Natural killer cell (primary cell): ENCODE results near the gene TGFBR1. TPM values are rescaled to one million over a fixed set of nuclear protein-coding genes. Genes with fewer than 3 reads are reported as not detected.

ENCODE experiments used
- ATAC-seq, 3 donors: fragments of 150-1000 bp in 2 of 3; fragments of 200-7000 bp in 1 of 3; cut with Tn5 transposase; 1 replicate in 1 of 3; 2 replicates in 2 of 3; pipeline ENCODE4 v1.10.0; 2021; ENCODE audit warnings: mild to moderate bottlenecking in 2 of 3, moderate library complexity in 2 of 3
- DNase-seq, 2 donors: peaks; one replicate each; pipeline versions ENCODE4 v3.0.0 to v3.0.0-alpha.2; 2013 to 2021; ENCODE audit warnings: mixed read lengths in 1 of 2
- H3K27ac ChIP-seq: one replicate; pipeline ENCODE4 v1.5.1; 2013; ENCODE audit warnings: mild to moderate bottlenecking, low read length
- H3K27me3 ChIP-seq: one replicate; pipeline ENCODE4 v1.6.1; 2013; ENCODE audit warnings: low read length; ENCODE audit not compliant: control insufficient read depth, insufficient read depth
- H3K36me3 ChIP-seq: one replicate; pipeline ENCODE4 v1.6.1; 2013; ENCODE audit warnings: low read length; ENCODE audit not compliant: control insufficient read depth, insufficient read depth
- H3K4me1 ChIP-seq: one replicate; pipeline ENCODE4 v1.6.1; 2013; ENCODE audit warnings: low read length; ENCODE audit not compliant: control insufficient read depth, insufficient read depth
- H3K4me3 ChIP-seq: one replicate; pipeline ENCODE4 v1.5.1; 2013; ENCODE audit warnings: low read length
- H3K9me3 ChIP-seq: one replicate; pipeline ENCODE4 v1.6.1; 2013; ENCODE audit warnings: low read length; ENCODE audit not compliant: control insufficient read depth, insufficient read depth
- H3K27ac Mint-ChIP-seq, 2 donors: one replicate each; pipeline ENCODE4 v1.8.0; 2022; ENCODE audit warnings: mild to moderate bottlenecking in 2 of 2, mixed read lengths in 2 of 2, moderate library complexity in 1 of 2
- H3K27me3 Mint-ChIP-seq, 2 donors: one replicate each; pipeline ENCODE4 v1.8.0; 2022; ENCODE audit warnings: low read depth in 2 of 2, mixed read lengths in 2 of 2
- H3K36me3 Mint-ChIP-seq: one replicate; pipeline ENCODE4 v1.8.0; 2022; ENCODE audit warnings: mixed read lengths
- H3K4me1 Mint-ChIP-seq, 2 donors: one replicate each; pipeline ENCODE4 v1.8.0; 2022; ENCODE audit warnings: mixed read lengths in 2 of 2
- H3K4me3 Mint-ChIP-seq: one replicate; pipeline ENCODE4 v1.8.0; 2022; ENCODE audit warnings: mild to moderate bottlenecking, moderate library complexity, mixed read lengths
- H3K9me3 Mint-ChIP-seq, 2 donors: one replicate each; pipeline ENCODE4 v1.8.0; 2022; ENCODE audit warnings: mixed read lengths in 2 of 2
- CTCF ChIP-seq: fragments of 200-600 bp; IDR thresholded peaks from one replicate; pipeline ENCODE4 v1.8.0; 2022; ENCODE audit warnings: antibody characterized with exemption
- WGBS: methylation state at CpG from one replicate; pipeline ENCODE4 v1.1.7; 2013; ENCODE audit warnings: missing lambda C conversion rate; ENCODE audit not compliant: insufficient coverage; 5-methylcytosine and 5-hydroxymethylcytosine counted together
- intact Hi-C: fragments of 100-400 bp; cut with micrococcal nuclease; formaldehyde crosslinking; loops from one replicate; pipeline ENCODE4 v1.14.2; 2022
- total RNA-seq, 4 donors: library from RNA; stranded (reverse); fragments of 120-200 nt in 1 of 4; gene quantifications; one replicate each; pipeline versions ENCODE4 v1.2.3 to v1.2.4, GENCODE V29; 2013 to 2022

TGFBR1 gene
- total RNA-seq, 3 donors from 2014 or later (not counting 1 experiment from before 2014, with no cell fraction given), result 78.0 to 120 (median 113) TPM

- WGBS, result 94% methylated on average over 4 of the region's 4 CpGs
- Histone ChIP-seq H3K9me3 (no peaks in the 10 kb centered on the region), H3K4me1 (peaks cover 45% of the 10 kb centered on the region), H3K36me3 (no peaks in the 10 kb centered on the region), H3K27me3 (no peaks in the 10 kb centered on the region), H3K4me3 (no peak overlapping the region), H3K27ac (peak overlapping the region; percentile 67)
- intact Hi-C loops, result loop anchor here (1.0 to 5.0 kb wide), 3 partner anchors 19 to 34 kb away; no protein-coding TSS in a partner anchor
- DNase-seq (no peak), ATAC-seq (no peak)
- no peak for TF ChIP-seq CTCF
- Mint-ChIP-seq H3K27ac (peak overlapping the region; percentile 93 to 98), H3K9me3 (no peaks in the 10 kb centered on the region), H3K36me3 (no peaks in the 10 kb centered on the region), H3K4me3 (peak overlapping the region; percentile 80), H3K4me1 (peaks cover 73 to 79% of the 10 kb centered on the region in 2 donors), H3K27me3 (no peaks in the 10 kb centered on the region)
These were observed 28.9 kb upstream of the TGFBR1 start for GRCh38 chr9:99076030-99076429.

GRCh38 chr9:99076483-99077171, 28.3 kb upstream of the TGFBR1 start:
- WGBS, result 10% methylated on average over 6 of the region's 6 CpGs
- no peak for TF ChIP-seq CTCF
- peak overlapping the region; percentile 67 for H3K27ac ChIP-seq
- no peak overlapping the region for H3K4me3 ChIP-seq
- Mint-ChIP-seq H3K27ac (peak overlapping the region; percentile 93 to 98), H3K9me3 (no peaks in the 10 kb centered on the region), H3K27me3 (no peaks in the 10 kb centered on the region), H3K4me1 (peaks cover 67 to 73% of the 10 kb centered on the region in 2 donors), H3K36me3 (no peaks in the 10 kb centered on the region), H3K4me3 (peak overlapping the region; percentile 80)
- peaks cover 39% of the 10 kb centered on the region for H3K4me1 ChIP-seq
- DNase-seq (peak; percentile 60 to 76), ATAC-seq (peak; percentile 93 to 97 (median 95))
- H3K27me3 ChIP-seq, result no peaks in the 10 kb centered on the region
- no peaks in the 10 kb centered on the region for H3K9me3 ChIP-seq
- intact Hi-C loops, result loop anchor here (1.0 to 5.0 kb wide), 3 partner anchors 19 to 34 kb away; no protein-coding TSS in a partner anchor
- H3K36me3 ChIP-seq, result no peaks in the 10 kb centered on the region

GRCh38 chr9:99078717-99079116, 26.2 kb upstream of the TGFBR1 start:
- Histone ChIP-seq H3K4me1 (peaks cover 34% of the 10 kb centered on the region), H3K27me3 (no peaks in the 10 kb centered on the region), H3K4me3 (no peak overlapping the region), H3K27ac (no peak overlapping the region), H3K9me3 (no peaks in the 10 kb centered on the region), H3K36me3 (no peaks in the 10 kb centered on the region)
- Mint-ChIP-seq H3K4me3 (no peak overlapping the region), H3K27me3 (no peaks in the 10 kb centered on the region), H3K27ac (peak overlapping the region; percentile 75 to 98), H3K4me1 (peaks cover 65 to 67% of the 10 kb centered on the region in 2 donors), H3K36me3 (no peaks in the 10 kb centered on the region), H3K9me3 (no peaks in the 10 kb centered on the region)
- 100% methylated on average over 2 of the region's 2 CpGs for WGBS
- DNase-seq, result no peak
- ATAC-seq, result no peak
- intact Hi-C loops, result loop anchor here (5.0 kb wide), 1 partner anchor 36 kb away; no protein-coding TSS in a partner anchor
- TF ChIP-seq CTCF, result no peak
